ENCODE data around the gene COG8.

DNA sequence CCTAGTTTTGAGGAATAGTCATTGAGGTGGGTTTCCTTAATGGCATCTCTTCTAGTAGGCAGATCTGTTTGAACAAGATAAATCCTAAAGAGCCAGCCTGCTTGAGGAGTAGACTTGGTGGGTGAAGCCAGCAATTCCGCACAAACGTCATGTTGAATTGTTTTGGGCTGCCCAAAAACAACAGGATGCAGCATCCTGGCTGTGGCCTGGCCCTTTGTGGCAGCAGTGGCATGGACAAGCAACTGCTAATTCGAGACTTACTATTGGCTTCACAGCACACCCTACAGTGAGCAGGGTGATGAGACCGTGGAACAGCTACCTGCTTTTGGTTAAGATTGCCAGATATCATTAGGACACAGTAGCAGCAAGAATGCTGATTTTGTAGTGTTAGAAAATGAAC, 37.5 kb downstream of the COG8 start:
- TF ChIP-seq EZH2 (IDR thresholded peaks at IDR 0.05; ENCODE audit: borderline replicate concordance, low read depth, low read length, severe bottlenecking) (no peak), CTCF (IDR thresholded peaks at IDR 0.05; ENCODE audit: extremely low read depth in 1 of 2, insufficient read depth in 1 of 2, low read depth in 1 of 2, low read length in 2 of 2) (no peak), POLR2AphosphoS5 (IDR thresholded peaks at IDR 0.05; ENCODE audit: insufficient read depth, low read depth, low read length) (no peak), JUN (IDR thresholded peaks at IDR 0.05; ENCODE audit: borderline replicate concordance, insufficient read depth, insufficient read length, low read depth) (no peak), GATA2 (IDR thresholded peaks at IDR 0.05; ENCODE audit: insufficient read depth, insufficient read length, low read depth, low read length) (no peak), POLR2A (IDR thresholded peaks at IDR 0.05; ENCODE audit: low read depth, low read length) (no peak), MYC (IDR thresholded peaks at IDR 0.05; ENCODE audit: low read depth, low read length) (no peak)
- TF ChIP-seq, protein P1, sequence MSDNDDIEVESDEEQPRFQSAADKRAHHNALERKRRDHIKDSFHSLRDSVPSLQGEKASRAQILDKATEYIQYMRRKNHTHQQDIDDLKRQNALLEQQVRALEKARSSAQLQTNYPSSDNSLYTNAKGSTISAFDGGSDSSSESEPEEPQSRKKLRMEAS (IDR thresholded peaks at IDR 0.05; ENCODE audit: insufficient read depth, insufficient read length) = no peak

Measured in endothelial cell of umbilical vein (primary cell).